AG04449 (cell line): Measurements from ENCODE around the gene HOXA6.

Source experiments
- CTCF ChIA-PET: fragments of 350-600 bp; formaldehyde crosslinking; extraction: SDS; loops from one replicate; lab custom pipeline; 2021; ENCODE audit warnings: antibody characterized with exemption; lab: Yijun Ruan, JAX
- POLR2A ChIA-PET: fragments of 400-600, 350-600 bp; formaldehyde crosslinking; extraction: SDS; loops from one replicate; lab custom pipeline; 2020; ENCODE audit warnings: antibody characterized with exemption, inconsistent platforms; lab: Yijun Ruan, JAX
- DNase-seq: peaks from one replicate; pipeline ENCODE4 v3.0.0-alpha.2; 2010; ENCODE audit warnings: low read depth, low spot score
- H3K4me3 ChIP-seq: 2 replicates; pipeline ENCODE4 v1.5.1; 2011; ENCODE audit warnings: low read depth, mild to moderate bottlenecking, control low read depth, low read length
- TF ChIP-seq, protein P1 (sequence below): IDR thresholded peaks from one replicate; pipeline ENCODE4 v1.5.1; 2011; ENCODE audit warnings: mild to moderate bottlenecking, moderate library complexity, low read length, control low read depth, inconsistent platforms; ENCODE audit not compliant: insufficient read depth; ENCODE audit errors: missing control alignments

Gene HOXA6

GRCh38 chr7:27113991-27114769 is 33.4 kb downstream of the HOXA6 start:
- peak overlapping the region; percentile 40 for H3K4me3 ChIP-seq
- CTCF ChIA-PET, result interaction anchor here (0.9 to 2.2 kb wide), 2 partner anchors 20 to 48 kb away, joined by 3 to 6 read pairs; no protein-coding TSS in a partner anchor
- no peak for DNase-seq
- POLR2A ChIA-PET, result no interaction called here
- TF ChIP-seq, protein P1, sequence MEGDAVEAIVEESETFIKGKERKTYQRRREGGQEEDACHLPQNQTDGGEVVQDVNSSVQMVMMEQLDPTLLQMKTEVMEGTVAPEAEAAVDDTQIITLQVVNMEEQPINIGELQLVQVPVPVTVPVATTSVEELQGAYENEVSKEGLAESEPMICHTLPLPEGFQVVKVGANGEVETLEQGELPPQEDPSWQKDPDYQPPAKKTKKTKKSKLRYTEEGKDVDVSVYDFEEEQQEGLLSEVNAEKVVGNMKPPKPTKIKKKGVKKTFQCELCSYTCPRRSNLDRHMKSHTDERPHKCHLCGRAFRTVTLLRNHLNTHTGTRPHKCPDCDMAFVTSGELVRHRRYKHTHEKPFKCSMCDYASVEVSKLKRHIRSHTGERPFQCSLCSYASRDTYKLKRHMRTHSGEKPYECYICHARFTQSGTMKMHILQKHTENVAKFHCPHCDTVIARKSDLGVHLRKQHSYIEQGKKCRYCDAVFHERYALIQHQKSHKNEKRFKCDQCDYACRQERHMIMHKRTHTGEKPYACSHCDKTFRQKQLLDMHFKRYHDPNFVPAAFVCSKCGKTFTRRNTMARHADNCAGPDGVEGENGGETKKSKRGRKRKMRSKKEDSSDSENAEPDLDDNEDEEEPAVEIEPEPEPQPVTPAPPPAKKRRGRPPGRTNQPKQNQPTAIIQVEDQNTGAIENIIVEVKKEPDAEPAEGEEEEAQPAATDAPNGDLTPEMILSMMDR, result no peak

DNA sequence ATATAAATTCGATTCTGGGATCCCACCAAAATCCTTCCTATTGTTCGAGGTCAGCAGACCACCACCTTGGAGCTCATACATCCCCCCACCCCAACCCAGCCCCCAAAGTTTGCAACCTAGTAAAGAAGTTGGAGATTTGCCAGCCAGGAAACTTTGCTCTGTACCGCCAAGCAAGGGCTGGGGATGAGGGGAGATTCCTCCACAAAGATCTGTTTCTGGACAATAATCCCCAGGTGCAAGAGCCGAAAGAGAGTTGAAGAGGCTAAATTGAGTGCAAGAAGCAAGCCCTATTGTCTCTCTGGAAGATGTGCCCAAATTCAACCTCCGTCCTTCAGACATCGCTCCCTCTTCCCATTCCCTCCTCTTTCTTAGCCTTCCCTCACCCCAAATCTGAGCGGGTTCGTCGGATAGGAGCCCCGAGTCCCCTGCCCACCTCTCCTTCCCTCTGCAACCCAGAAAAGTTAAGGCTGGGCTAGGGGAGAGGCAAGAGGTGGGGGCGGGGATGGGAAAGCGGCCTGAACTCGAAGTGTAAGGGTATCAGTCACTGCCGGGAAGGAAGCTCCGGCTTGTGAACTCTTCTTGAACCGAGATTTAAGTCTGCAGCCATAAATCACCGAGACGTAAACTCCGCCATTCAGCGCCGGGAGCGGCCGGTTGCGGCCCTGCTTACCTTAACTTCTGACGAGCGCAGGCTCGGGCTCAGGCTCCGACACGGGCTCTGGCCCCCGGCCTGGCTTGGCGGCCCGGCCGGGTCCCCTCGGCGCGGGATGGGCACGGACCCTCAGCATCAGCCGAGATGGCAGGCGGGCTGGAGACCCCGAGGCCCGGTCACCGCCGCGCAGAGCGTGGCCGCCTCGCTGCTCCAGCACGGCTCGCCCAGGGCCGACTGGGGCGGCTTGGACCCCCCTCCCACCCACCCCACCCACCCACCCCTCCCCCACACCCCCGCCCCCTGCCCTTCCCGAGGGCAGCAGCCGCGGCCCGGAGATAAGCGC is 34.3 kb downstream of the HOXA6 start:
- DNase-seq, result no peak
- peak overlapping the region; percentile 40 for H3K4me3 ChIP-seq
- TF ChIP-seq, protein P1, result no peak
- CTCF ChIA-PET, result interaction anchor here (1.0 kb wide), 1 partner anchor 16 kb away, joined by 3 read pairs; no protein-coding TSS in a partner anchor
- POLR2A ChIA-PET, result no interaction called here

DNA sequence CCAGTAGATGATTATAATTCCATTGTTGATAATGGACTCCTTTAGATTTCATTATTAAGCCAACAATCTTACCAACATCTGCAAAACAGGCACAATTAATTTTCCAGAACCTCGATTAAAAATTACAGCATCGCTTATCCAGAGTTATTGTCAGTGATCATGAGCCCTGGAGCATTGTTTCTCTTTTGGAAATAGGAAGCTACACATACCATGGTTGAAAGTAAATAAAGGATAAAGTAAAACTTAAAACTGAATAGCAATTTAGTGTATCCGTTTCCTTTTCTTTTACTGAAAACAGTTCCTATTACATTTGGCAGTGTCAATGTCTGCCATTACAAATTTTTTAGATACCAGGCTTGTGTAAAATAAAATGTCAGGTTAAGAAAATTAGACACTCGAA is 35.2 kb downstream of the HOXA6 start:
- POLR2A ChIA-PET, result no interaction called here
- H3K4me3 ChIP-seq, result no peak overlapping the region
- TF ChIP-seq, protein P1, result no peak
- DNase-seq, result no peak
- CTCF ChIA-PET, result interaction anchor here (1.0 kb wide), 1 partner anchor 17 kb away, joined by 3 read pairs; no protein-coding TSS in a partner anchor

- TF ChIP-seq, protein P1, result no peak
- POLR2A ChIA-PET, result no interaction called here
- no peak overlapping the region for H3K4me3 ChIP-seq
- CTCF ChIA-PET, result no interaction called here
- DNase-seq, result no peak
Measured at GRCh38 chr7:27111751-27112277, 35.8 kb downstream of the HOXA6 start.

- DNase-seq, result no peak
- TF ChIP-seq, protein P1, result no peak
- ChIA-PET CTCF (no interaction called here), POLR2A (interaction anchor here (1.2 kb wide), 1 partner anchor 15 kb away, joined by 6 read pairs; the partner anchor contains the start of gene HOXA1)
- no peak overlapping the region for H3K4me3 ChIP-seq
Measured at GRCh38 chr7:27111042-27111750, 36.4 kb downstream of the HOXA6 start.
